Gastroesophageal sphincter (tissue), 4 donors: Measurements from ENCODE around the gene PIP5K1B. TPM values are rescaled to one million over a fixed set of nuclear protein-coding genes. Genes with fewer than 3 reads are reported as not detected.

ENCODE experiments used
- ATAC-seq: fragments of 150-250 bp; one replicate; pipeline ENCODE4 v1.9.1; 2016; ENCODE audit warnings: mild to moderate bottlenecking, moderate library complexity
- H3K27ac ChIP-seq, 4 donors: fragments of 200-600 bp; sonication (generic) in 3 of 4; 1 replicate in 3 of 4; 2 replicates in 1 of 4; pipeline ENCODE4 v1.5.1; 2016 to 2019
- H3K27me3 ChIP-seq: fragments of 200-600 bp; sonication (generic); one replicate; pipeline ENCODE4 v1.5.1; 2019
- H3K36me3 ChIP-seq, 2 donors: fragments of 200-600 bp; sonication (generic); one replicate each; pipeline ENCODE4 v1.5.1; 2019; ENCODE audit warnings: control low read depth in 1 of 2
- H3K4me1 ChIP-seq, 3 donors: fragments of 200-600 bp; sonication (generic); 1 replicate in 2 of 3; 2 replicates in 1 of 3; pipeline ENCODE4 v1.5.1; 2016 to 2019; ENCODE audit warnings: control low read depth in 2 of 3
- H3K4me3 ChIP-seq, 2 donors: fragments of 200-600 bp; sonication (generic); one replicate each; pipeline ENCODE4 v1.5.1; 2019; ENCODE audit warnings: mild to moderate bottlenecking in 1 of 2, moderate library complexity in 1 of 2
- H3K9me3 ChIP-seq, 3 donors: fragments of 200-600 bp; sonication (generic); one replicate each; pipeline ENCODE4 v1.5.1; 2017 to 2019; ENCODE audit warnings: control low read depth in 2 of 3
- EP300 ChIP-seq: sonication (generic); formaldehyde crosslinking; IDR thresholded peaks from one replicate; pipeline ENCODE4 v1.6.1; 2017; ENCODE audit warnings: antibody characterized with exemption, mild to moderate bottlenecking
- POLR2A ChIP-seq, 2 donors: fragments of 450-650 bp; IDR thresholded peaks; one replicate each; pipeline ENCODE4 v1.6.1; 2017; ENCODE audit warnings: antibody characterized with exemption in 2 of 2, mild to moderate bottlenecking in 2 of 2, moderate library complexity in 1 of 2
- POLR2AphosphoS5 ChIP-seq: sonication (generic); formaldehyde crosslinking; IDR thresholded peaks from one replicate; pipeline ENCODE4 v1.6.1; 2017; ENCODE audit warnings: antibody characterized with exemption
- WGBS, 2 donors: methylation state at CpG; one replicate each; pipeline ENCODE4 v1.1.5; 2018; ENCODE audit warnings: low coverage in 1 of 2; 5-methylcytosine and 5-hydroxymethylcytosine counted together
- total RNA-seq, 4 donors: library from RNA; depleted of rRNA; stranded (reverse); fragments of >200 nt; gene quantifications; one replicate each; pipeline ENCODE4 v1.1.0, GENCODE V29; 2016
- TF ChIP-seq, protein P1 (sequence below), 4 experiments: fragments of 200-600 bp in 2 of 4; fragments of 450-650 bp in 2 of 4; sonication (generic) in 1 of 4; IDR thresholded peaks; one replicate each; pipeline ENCODE4 v1.5.1; 2017 to 2019; ENCODE audit warnings: antibody characterized with exemption in 4 of 4, mild to moderate bottlenecking in 2 of 4, moderate library complexity in 2 of 4

Gene PIP5K1B
- total RNA-seq, 4 donors from 2014 or later, result 0.67 to 5.1 (median 1.2) TPM

DNA sequence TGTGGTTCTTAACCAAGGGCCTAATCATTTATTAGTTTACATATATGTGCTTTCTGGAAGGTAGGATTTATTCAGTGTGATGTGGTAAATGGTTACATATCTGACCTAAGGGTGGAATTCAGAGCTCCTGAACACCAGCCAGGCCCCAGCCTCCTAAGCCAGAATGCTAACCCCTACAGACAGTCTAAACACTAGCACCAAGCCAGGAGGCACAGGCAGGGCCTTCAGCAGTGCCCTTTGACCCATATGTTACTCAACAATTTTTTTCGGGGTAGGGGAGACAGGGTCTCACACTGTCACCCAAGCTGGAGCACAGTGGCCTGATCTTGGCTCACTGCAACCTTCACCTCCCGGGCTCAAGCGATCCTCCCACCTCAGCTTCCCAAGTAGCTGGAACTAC lies 268.6 kb downstream of the PIP5K1B start:
- Histone ChIP-seq H3K4me3 (no peak overlapping the region), H3K4me1 (peaks cover 0 to 8% (median 0%) of the 10 kb centered on the region in 3 donors), H3K36me3 (no peaks in the 10 kb centered on the region), H3K27ac (no peak overlapping the region), H3K9me3 (no peaks in the 10 kb centered on the region), H3K27me3 (no peaks in the 10 kb centered on the region)
- WGBS, 2 donors, result 93 to 100% methylated on average over 2 to 3 of the region's 3 CpGs
- no peak for ATAC-seq
- TF ChIP-seq POLR2AphosphoS5 (no peak), POLR2A (IDR thresholded peaks at IDR 0.05) (no peak), EP300 (no peak)
- TF ChIP-seq, protein P1, sequence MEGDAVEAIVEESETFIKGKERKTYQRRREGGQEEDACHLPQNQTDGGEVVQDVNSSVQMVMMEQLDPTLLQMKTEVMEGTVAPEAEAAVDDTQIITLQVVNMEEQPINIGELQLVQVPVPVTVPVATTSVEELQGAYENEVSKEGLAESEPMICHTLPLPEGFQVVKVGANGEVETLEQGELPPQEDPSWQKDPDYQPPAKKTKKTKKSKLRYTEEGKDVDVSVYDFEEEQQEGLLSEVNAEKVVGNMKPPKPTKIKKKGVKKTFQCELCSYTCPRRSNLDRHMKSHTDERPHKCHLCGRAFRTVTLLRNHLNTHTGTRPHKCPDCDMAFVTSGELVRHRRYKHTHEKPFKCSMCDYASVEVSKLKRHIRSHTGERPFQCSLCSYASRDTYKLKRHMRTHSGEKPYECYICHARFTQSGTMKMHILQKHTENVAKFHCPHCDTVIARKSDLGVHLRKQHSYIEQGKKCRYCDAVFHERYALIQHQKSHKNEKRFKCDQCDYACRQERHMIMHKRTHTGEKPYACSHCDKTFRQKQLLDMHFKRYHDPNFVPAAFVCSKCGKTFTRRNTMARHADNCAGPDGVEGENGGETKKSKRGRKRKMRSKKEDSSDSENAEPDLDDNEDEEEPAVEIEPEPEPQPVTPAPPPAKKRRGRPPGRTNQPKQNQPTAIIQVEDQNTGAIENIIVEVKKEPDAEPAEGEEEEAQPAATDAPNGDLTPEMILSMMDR (IDR thresholded peaks at IDR 0.05), result no peak

DNA sequence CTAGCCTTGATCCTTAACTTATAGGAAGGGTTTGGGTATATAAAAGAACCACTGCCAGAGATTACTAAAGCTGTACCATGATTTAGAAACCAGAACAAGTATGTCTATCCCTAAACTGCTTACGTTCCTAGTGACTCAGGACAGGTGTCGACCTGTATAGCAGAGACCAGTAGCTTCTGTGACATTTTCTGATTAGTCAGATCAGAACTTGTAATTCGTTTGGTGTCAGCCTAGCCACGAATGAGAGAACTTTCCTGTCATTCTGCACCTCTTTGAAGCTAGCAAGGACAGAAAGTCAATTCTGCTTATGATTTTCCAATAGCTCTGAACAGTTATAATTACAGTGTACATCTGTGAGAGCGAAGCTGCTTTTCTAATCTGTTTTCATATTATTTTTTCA lies 269.4 kb downstream of the PIP5K1B start:
- 69 to 85% methylated on average over 5 of the region's 5 CpGs for WGBS, 2 donors
- H3K27me3 ChIP-seq, result no peaks in the 10 kb centered on the region
- peak overlapping the region in 1 of 2 donors; percentile 9 for H3K4me3 ChIP-seq
- H3K9me3 ChIP-seq, result no peaks in the 10 kb centered on the region
- TF ChIP-seq POLR2A (IDR thresholded peaks at IDR 0.05) (no peak), POLR2AphosphoS5 (no peak), EP300 (no peak)
- TF ChIP-seq, protein P1 (IDR thresholded peaks at IDR 0.05), result no peak
- no peak overlapping the region for H3K27ac ChIP-seq
- H3K4me1 ChIP-seq, result peaks cover 0 to 9% (median 0%) of the 10 kb centered on the region in 3 donors
- ATAC-seq, result no peak
- no peaks in the 10 kb centered on the region for H3K36me3 ChIP-seq

DNA sequence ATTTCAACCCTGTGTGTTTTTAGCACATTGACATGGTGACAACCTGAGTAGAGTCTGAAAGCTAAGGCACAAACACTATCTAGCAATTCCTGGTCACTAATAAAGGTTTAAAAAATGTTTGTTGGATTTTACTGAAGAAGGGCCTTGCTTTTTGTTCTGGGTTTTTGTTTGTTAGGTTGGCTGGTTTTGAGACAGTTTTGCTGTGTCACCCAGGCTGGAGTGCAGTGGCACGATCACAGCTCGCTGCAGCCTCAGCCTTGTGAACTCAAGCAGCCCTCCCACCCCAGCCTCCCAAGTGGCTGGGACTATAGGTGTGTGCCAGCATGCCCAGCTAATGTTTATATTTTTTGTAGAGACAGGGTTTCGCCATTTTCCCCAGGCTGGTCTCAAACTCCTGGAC lies 269.9 kb downstream of the PIP5K1B start:
- Histone ChIP-seq H3K9me3 (no peaks in the 10 kb centered on the region), H3K36me3 (no peaks in the 10 kb centered on the region), H3K27me3 (no peaks in the 10 kb centered on the region), H3K27ac (peak overlapping the region in 2 of 4 donors; percentile 31 to 33), H3K4me3 (peak overlapping the region in 1 of 2 donors; percentile 9), H3K4me1 (peaks cover 0 to 14% (median 0%) of the 10 kb centered on the region in 3 donors)
- no peak for ATAC-seq
- WGBS, 2 donors, result 67 to 100% methylated on average over 2 to 3 of the region's 3 CpGs
- no peak for TF ChIP-seq EP300

DNA sequence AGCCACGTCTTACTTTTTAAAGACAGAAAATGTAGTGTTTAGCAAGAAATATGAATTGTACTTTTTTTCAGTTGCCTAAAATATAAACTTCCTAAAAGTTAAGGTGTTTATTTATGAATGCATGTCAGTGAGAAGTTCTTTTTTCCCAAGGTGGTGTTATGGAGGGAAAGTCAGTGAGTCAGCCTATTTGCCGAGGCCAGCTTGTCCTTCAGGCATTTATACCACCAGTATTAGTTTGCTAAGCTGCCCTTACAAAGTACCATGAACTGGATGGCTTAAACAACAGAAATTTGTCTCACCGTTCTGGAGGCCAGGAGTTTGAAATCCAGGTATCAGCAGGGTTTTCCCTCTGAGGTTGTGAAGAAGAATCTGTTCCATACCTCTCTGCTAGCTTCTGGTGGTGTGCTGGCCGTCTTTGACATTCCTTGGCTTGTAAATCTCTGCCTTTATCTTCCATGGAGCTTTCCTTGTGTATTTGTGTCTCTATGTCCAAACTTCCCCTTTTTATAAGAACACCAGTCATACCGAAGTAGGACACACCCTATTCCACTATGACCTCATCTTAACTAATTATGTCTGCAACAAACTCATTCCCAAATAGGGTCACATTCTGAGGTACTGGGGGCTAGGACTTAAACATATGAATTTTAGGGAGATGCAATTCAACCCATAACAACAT lies 270.5 kb downstream of the PIP5K1B start:
- H3K27me3 ChIP-seq, result no peaks in the 10 kb centered on the region
- peak overlapping the region in 1 of 2 donors; percentile 9 for H3K4me3 ChIP-seq
- H3K9me3 ChIP-seq, result no peaks in the 10 kb centered on the region
- peak; percentile 54 for ATAC-seq
- no peaks in the 10 kb centered on the region for H3K36me3 ChIP-seq
- TF ChIP-seq POLR2A (IDR thresholded peaks at IDR 0.05), result no peak
- TF ChIP-seq, protein P1 (IDR thresholded peaks at IDR 0.05), result no peak
- TF ChIP-seq EP300, result no peak
- no peak for TF ChIP-seq POLR2AphosphoS5
- H3K4me1 ChIP-seq, result peaks cover 0 to 20% (median 0%) of the 10 kb centered on the region in 3 donors
- H3K27ac ChIP-seq, result peak overlapping the region in 2 of 4 donors; percentile 31 to 33
- WGBS, 2 donors, result 43 to 58% methylated on average over 3 to 5 of the region's 5 CpGs

DNA sequence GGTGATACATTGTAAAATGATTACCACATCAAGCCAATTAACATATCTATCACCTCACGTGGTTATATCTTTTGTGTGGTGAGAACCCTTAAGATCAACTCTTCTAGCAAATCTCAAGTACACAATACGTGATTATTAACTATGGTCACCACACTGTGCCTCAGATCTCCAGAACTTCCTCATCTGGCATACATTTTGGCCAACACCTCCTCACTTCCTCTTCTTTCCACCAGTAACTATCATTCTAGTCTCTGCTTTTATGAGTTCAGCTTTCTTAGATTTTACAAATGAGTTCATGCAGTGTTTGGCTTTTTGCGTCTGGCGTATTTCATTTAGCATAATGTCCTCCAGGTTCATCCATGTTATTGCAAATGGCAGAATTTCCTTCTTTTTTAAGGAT lies 273.0 kb downstream of the PIP5K1B start:
- ATAC-seq, result no peak
- WGBS, 2 donors, result 87 to 90% methylated on average over 4 of the region's 4 CpGs
- Histone ChIP-seq H3K36me3 (no peaks in the 10 kb centered on the region), H3K27ac (no peak overlapping the region), H3K27me3 (no peaks in the 10 kb centered on the region), H3K4me3 (no peak overlapping the region), H3K4me1 (peaks cover 0 to 26% (median 0%) of the 10 kb centered on the region in 3 donors), H3K9me3 (no peaks in the 10 kb centered on the region)
- TF ChIP-seq, protein P1 (IDR thresholded peaks at IDR 0.05), result no peak
- TF ChIP-seq POLR2AphosphoS5 (no peak), EP300 (no peak), POLR2A (IDR thresholded peaks at IDR 0.05) (no peak)
